H9 (cell line): ENCODE data around the gene CUL2. TPM values are rescaled to one million over a fixed set of nuclear protein-coding genes. Genes with fewer than 3 reads are reported as not detected.
A peak's percentile ranks its signal among the peaks of the same experiment; 100 is the strongest.

Source experiments
- DNase-seq: peaks from one replicate; pipeline ENCODE4 v3.0.0-alpha.2; 2017
- H2AFZ ChIP-seq: one replicate; pipeline ENCODE4 v1.6.1; 2013; ENCODE audit warnings: mild to moderate bottlenecking, low read length, control low read depth, moderate library complexity
- H2AK5ac ChIP-seq: 2 replicates; pipeline ENCODE4 v1.6.1; 2013; ENCODE audit warnings: low read length, control low read depth, mixed read lengths; ENCODE audit not compliant: insufficient read length
- H2BK120ac ChIP-seq: one replicate; pipeline ENCODE4 v1.6.1; 2013; ENCODE audit warnings: low read depth, mild to moderate bottlenecking, low read length, control low read depth, inconsistent platforms; ENCODE audit not compliant: poor library complexity, severe bottlenecking
- H2BK12ac ChIP-seq: 2 replicates; pipeline ENCODE4 v1.6.1; 2013; ENCODE audit warnings: low read length, control low read depth, mixed read lengths, low read depth; ENCODE audit not compliant: insufficient read length
- H2BK15ac ChIP-seq: 2 replicates; pipeline ENCODE4 v1.6.1; 2013; ENCODE audit warnings: low read depth, low read length, control low read depth
- H2BK20ac ChIP-seq: one replicate; pipeline ENCODE4 v1.6.1; 2013; ENCODE audit warnings: low read depth, mild to moderate bottlenecking, low read length, control low read depth, inconsistent platforms; ENCODE audit not compliant: poor library complexity, severe bottlenecking
- H2BK5ac ChIP-seq: 2 replicates; pipeline ENCODE4 v1.6.1; 2013; ENCODE audit warnings: low read length, control low read depth, mixed read lengths; ENCODE audit not compliant: insufficient read length
- H3K14ac ChIP-seq: 2 replicates; pipeline ENCODE4 v1.6.1; 2013; ENCODE audit warnings: low read length, control low read depth; ENCODE audit not compliant: insufficient read depth
- H3K18ac ChIP-seq: 2 replicates; pipeline ENCODE4 v1.6.1; 2013; ENCODE audit warnings: low read depth, mild to moderate bottlenecking, mixed read lengths, low read length, control low read depth; ENCODE audit not compliant: insufficient read length
- H3K23ac ChIP-seq: 2 replicates; pipeline ENCODE4 v1.6.1; 2013; ENCODE audit warnings: low read length, control low read depth, mixed read lengths, low read depth; ENCODE audit not compliant: insufficient read length
- H3K23me2 ChIP-seq: 2 replicates; pipeline ENCODE4 v1.6.1; 2013; ENCODE audit warnings: low read depth, mild to moderate bottlenecking, mixed read lengths, low read length, control low read depth; ENCODE audit not compliant: insufficient read length, poor library complexity, severe bottlenecking
- H3K27ac ChIP-seq: 2 replicates; pipeline ENCODE4 v1.5.1; 2013; ENCODE audit warnings: low read length, control low read depth, mixed read lengths, low read depth; ENCODE audit not compliant: insufficient read length
- H3K27me3 ChIP-seq: 2 replicates; pipeline ENCODE4 v1.6.1; 2013; ENCODE audit warnings: low read length, control low read depth, inconsistent platforms; ENCODE audit not compliant: insufficient read depth
- H3K4ac ChIP-seq: 2 replicates; pipeline ENCODE4 v1.6.1; 2013; ENCODE audit warnings: low read depth, mild to moderate bottlenecking, control low read depth, inconsistent platforms, low read length, moderate library complexity
- H3K4me1 ChIP-seq: 2 replicates; pipeline ENCODE4 v1.6.1; 2013; ENCODE audit warnings: low read length, control low read depth, inconsistent platforms; ENCODE audit not compliant: insufficient read depth
- H3K4me2 ChIP-seq: 2 replicates; pipeline ENCODE4 v1.6.1; 2013; ENCODE audit warnings: low read length, control low read depth, mixed read lengths; ENCODE audit not compliant: insufficient read length, insufficient read depth
- H3K56ac ChIP-seq: 2 replicates; pipeline ENCODE4 v1.6.1; 2013; ENCODE audit warnings: low read depth, mild to moderate bottlenecking, mixed read lengths, low read length, control low read depth; ENCODE audit not compliant: insufficient read length
- H3K79me1 ChIP-seq: 2 replicates; pipeline ENCODE4 v1.6.1; 2013; ENCODE audit warnings: low read depth, mild to moderate bottlenecking, moderate library complexity, low read length, control low read depth, inconsistent platforms; ENCODE audit not compliant: insufficient read depth, poor library complexity, severe bottlenecking
- H3K79me2 ChIP-seq: 2 replicates; pipeline ENCODE4 v1.6.1; 2013; ENCODE audit warnings: low read length, control low read depth, inconsistent platforms; ENCODE audit not compliant: insufficient read depth
- H3K9ac ChIP-seq: 2 replicates; pipeline ENCODE4 v1.6.1; 2013; ENCODE audit warnings: low read length, control low read depth, mixed read lengths; ENCODE audit not compliant: insufficient read length; ENCODE audit errors: extremely low read depth
- H3K9me3 ChIP-seq: one replicate; pipeline ENCODE4 v1.6.1; 2013; ENCODE audit warnings: low read depth, low read length, inconsistent platforms; ENCODE audit not compliant: control insufficient read depth
- H3T11ph ChIP-seq: one replicate; pipeline ENCODE4 v1.6.1; 2013; ENCODE audit warnings: mild to moderate bottlenecking, low read length, control low read depth, inconsistent platforms
- H4K20me1 ChIP-seq: one replicate; pipeline ENCODE4 v1.6.1; 2013; ENCODE audit not compliant: control insufficient read depth, insufficient read length, insufficient read depth
- H4K5ac ChIP-seq: 2 replicates; pipeline ENCODE4 v1.6.1; 2013; ENCODE audit warnings: low read depth, mild to moderate bottlenecking, mixed read lengths, low read length, control low read depth; ENCODE audit not compliant: insufficient read length
- H4K8ac ChIP-seq: replicated peaks from 2 replicates; pipeline ENCODE4 v1.6.1; 2013; ENCODE audit warnings: low read length, control low read depth, mixed read lengths, low read depth; ENCODE audit not compliant: insufficient read length
- H4K91ac ChIP-seq: 2 replicates; pipeline ENCODE4 v1.6.1; 2013; ENCODE audit warnings: low read depth, mild to moderate bottlenecking, moderate library complexity, mixed read lengths, low read length, control low read depth; ENCODE audit not compliant: insufficient read length
- H3K27ac Mint-ChIP-seq, 3 experiments: 2 replicates in 2 of 3; 3 replicates in 1 of 3; pipeline ENCODE4 v1.8.0; 2020 to 2021; ENCODE audit warnings: mixed read lengths in 3 of 3, mild to moderate bottlenecking in 1 of 3, moderate library complexity in 1 of 3
- H3K27me3 Mint-ChIP-seq: 2 replicates; pipeline ENCODE4 v1.8.0; 2021; ENCODE audit warnings: low read depth, mild to moderate bottlenecking, moderate library complexity, mixed read lengths
- H3K36me3 Mint-ChIP-seq, 3 experiments: 2 replicates in 2 of 3; 3 replicates in 1 of 3; pipeline ENCODE4 v1.8.0; 2020 to 2021; ENCODE audit warnings: low read depth in 3 of 3, mixed read lengths in 3 of 3; ENCODE audit not compliant: insufficient read depth in 1 of 3
- H3K4me1 Mint-ChIP-seq, 2 experiments: 2 replicates each; pipeline ENCODE4 v1.8.0; 2020; ENCODE audit warnings: mixed read lengths in 2 of 2
- H3K4me3 Mint-ChIP-seq, 2 experiments: 2 replicates in 1 of 2; 3 replicates in 1 of 2; pipeline ENCODE4 v1.8.0; 2020 to 2021; ENCODE audit warnings: mild to moderate bottlenecking in 2 of 2, mixed read lengths in 2 of 2, moderate library complexity in 1 of 2
- H3K9me3 Mint-ChIP-seq, 2 experiments: 2 replicates in 1 of 2; 3 replicates in 1 of 2; pipeline ENCODE4 v1.8.0; 2020; ENCODE audit warnings: mild to moderate bottlenecking in 2 of 2, mixed read lengths in 2 of 2, moderate library complexity in 1 of 2
- WGBS: extraction: QIAGEN DNeasy Blood & Tissue Kit; methylation state at CpG from one replicate; pipeline ENCODE4 v1.1.7; 2013; ENCODE audit warnings: missing lambda C conversion rate, low lambda C conversion rate, mixed read lengths; ENCODE audit not compliant: insufficient read length; ENCODE audit errors: extremely low coverage; 5-methylcytosine and 5-hydroxymethylcytosine counted together
- total RNA-seq: library from RNA; stranded (reverse); gene quantifications from 2 replicates; pipeline ENCODE4 v1.2.1, GENCODE V29; 2021
- TF ChIP-seq, protein P1 (sequence below): fragments of 200-600 bp; sonication (generic); conservative IDR thresholded peaks from 3 replicates; pipeline ENCODE4 v1.8.0; 2021; ENCODE audit warnings: antibody characterized with exemption, mild to moderate bottlenecking

The CUL2 gene
- total RNA-seq, 1 experiment from 2014 or later = 43.3 TPM

DNA sequence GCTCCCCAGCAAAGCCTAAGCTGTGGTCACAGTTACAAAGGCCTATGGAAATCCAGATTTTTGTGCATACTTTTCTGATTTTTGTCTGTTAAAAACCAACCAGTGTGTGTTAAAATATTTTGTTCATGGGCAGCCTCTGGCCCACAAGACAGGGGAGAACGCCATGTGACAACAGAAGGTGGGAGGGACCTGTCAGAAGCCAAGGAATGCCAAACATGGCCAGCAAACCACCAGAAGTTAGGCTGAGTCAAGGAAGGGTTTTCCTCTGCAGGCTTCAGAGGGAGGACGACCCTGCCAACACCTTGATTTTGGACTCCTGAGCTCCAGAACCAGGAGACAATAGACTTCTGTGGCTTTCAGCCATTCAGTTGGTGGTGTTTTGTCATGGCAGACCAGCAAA lies 127.3 kb downstream of the CUL2 start:
- H3K27me3 Mint-ChIP-seq = no peaks in the 10 kb centered on the region; the same call in 1 of the 2 replicates
- no peak overlapping the region for H3K4me3 Mint-ChIP-seq

More for the DNA sequence above, 127.3 kb downstream of the CUL2 start:
- no peak overlapping the region for H2BK15ac ChIP-seq
- H3K9me3 ChIP-seq = no peaks in the 10 kb centered on the region
- H2BK20ac ChIP-seq = no peak overlapping the region
- no peak for DNase-seq
- Mint-ChIP-seq H3K27ac (peak overlapping the region in 1 of 3 experiments; percentile 34; a peak in 2 of 7 replicates), H3K36me3 (no peaks in the 10 kb centered on the region), H3K4me1 (0 out of 4 replicates have a peak, but pooled peaks cover 0 to 9% of the 10 kb centered on the region in 2 experiments), H3K9me3 (no peaks in the 10 kb centered on the region)
- H3K79me1 ChIP-seq = no peaks in the 10 kb centered on the region
- WGBS = no CpG with 5 or more reads among the region's 2 CpGs
- no peak overlapping the region for H3K18ac ChIP-seq
- no peak overlapping the region for H4K91ac ChIP-seq
- H2AK5ac ChIP-seq = no peak overlapping the region
- H3K79me2 ChIP-seq = no peaks in the 10 kb centered on the region
- H3K4me2 ChIP-seq = no peak overlapping the region
- no peaks in the 10 kb centered on the region for H3K4me1 ChIP-seq
- no peak overlapping the region for H4K8ac ChIP-seq
- no peak overlapping the region for H2AFZ ChIP-seq
- no peak overlapping the region for H3K9ac ChIP-seq
- no peak overlapping the region for H2BK5ac ChIP-seq
- H3T11ph ChIP-seq = no peak overlapping the region
- H3K23me2 ChIP-seq = no peaks in the 10 kb centered on the region
- H3K23ac ChIP-seq = no peak overlapping the region
- TF ChIP-seq, protein P1, sequence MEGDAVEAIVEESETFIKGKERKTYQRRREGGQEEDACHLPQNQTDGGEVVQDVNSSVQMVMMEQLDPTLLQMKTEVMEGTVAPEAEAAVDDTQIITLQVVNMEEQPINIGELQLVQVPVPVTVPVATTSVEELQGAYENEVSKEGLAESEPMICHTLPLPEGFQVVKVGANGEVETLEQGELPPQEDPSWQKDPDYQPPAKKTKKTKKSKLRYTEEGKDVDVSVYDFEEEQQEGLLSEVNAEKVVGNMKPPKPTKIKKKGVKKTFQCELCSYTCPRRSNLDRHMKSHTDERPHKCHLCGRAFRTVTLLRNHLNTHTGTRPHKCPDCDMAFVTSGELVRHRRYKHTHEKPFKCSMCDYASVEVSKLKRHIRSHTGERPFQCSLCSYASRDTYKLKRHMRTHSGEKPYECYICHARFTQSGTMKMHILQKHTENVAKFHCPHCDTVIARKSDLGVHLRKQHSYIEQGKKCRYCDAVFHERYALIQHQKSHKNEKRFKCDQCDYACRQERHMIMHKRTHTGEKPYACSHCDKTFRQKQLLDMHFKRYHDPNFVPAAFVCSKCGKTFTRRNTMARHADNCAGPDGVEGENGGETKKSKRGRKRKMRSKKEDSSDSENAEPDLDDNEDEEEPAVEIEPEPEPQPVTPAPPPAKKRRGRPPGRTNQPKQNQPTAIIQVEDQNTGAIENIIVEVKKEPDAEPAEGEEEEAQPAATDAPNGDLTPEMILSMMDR = no peak
- H3K56ac ChIP-seq = no peak overlapping the region
- H4K5ac ChIP-seq = no peak overlapping the region
- H2BK120ac ChIP-seq = no peak overlapping the region
- no peak overlapping the region for H3K27ac ChIP-seq
- no peak overlapping the region for H3K4ac ChIP-seq
- no peak overlapping the region for H2BK12ac ChIP-seq
- no peak overlapping the region for H3K14ac ChIP-seq
- H4K20me1 ChIP-seq = no peaks in the 10 kb centered on the region
- no peaks in the 10 kb centered on the region for H3K27me3 ChIP-seq
